ENCODE data around the gene CFAP43.
A peak's percentile ranks its signal among the peaks of the same experiment; 100 is the strongest.

Gene CFAP43, protein sequence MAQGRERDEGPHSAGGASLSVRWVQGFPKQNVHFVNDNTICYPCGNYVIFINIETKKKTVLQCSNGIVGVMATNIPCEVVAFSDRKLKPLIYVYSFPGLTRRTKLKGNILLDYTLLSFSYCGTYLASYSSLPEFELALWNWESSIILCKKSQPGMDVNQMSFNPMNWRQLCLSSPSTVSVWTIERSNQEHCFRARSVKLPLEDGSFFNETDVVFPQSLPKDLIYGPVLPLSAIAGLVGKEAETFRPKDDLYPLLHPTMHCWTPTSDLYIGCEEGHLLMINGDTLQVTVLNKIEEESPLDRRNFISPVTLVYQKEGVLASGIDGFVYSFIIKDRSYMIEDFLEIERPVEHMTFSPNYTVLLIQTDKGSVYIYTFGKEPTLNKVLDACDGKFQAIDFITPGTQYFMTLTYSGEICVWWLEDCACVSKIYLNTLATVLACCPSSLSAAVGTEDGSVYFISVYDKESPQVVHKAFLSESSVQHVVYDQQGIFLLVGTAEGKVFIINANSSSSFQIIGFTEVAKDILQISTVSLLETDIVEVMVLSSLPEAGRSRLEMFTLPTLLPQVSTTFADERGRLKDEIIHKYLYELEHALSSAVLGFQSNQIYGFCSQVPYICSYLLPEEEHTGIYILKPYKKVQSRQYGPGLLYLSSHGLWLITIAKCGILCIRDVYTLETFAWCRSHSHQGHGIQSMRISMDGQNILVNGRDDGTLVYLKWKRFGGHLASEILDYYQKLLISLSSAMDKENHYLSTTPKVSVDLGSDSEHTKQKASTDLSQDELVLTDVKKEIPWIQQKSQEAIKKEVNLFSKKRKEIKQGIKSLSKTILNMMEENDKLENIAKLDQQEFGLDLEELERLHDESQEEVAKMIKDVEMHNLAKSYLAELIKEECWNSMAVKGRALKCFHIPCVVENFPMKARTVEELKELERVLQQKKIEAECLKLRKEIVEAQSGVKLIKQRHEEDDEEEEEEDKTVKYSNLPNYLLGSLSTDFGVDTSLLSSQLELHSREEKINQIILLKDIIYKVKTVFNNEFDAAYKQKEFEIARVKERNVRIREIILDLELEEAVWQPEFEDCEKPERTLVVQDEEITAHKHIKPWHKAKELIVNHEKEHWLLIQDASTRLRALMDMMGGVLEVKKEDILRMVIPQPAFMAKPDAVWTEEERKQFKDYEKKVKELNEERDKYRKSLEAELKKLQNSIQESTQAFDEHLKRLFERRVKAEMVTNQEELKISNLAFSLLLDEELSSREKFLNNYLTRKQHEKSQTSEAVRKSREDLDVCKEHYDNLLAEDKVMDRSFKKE (N-terminal part only)

DNA sequence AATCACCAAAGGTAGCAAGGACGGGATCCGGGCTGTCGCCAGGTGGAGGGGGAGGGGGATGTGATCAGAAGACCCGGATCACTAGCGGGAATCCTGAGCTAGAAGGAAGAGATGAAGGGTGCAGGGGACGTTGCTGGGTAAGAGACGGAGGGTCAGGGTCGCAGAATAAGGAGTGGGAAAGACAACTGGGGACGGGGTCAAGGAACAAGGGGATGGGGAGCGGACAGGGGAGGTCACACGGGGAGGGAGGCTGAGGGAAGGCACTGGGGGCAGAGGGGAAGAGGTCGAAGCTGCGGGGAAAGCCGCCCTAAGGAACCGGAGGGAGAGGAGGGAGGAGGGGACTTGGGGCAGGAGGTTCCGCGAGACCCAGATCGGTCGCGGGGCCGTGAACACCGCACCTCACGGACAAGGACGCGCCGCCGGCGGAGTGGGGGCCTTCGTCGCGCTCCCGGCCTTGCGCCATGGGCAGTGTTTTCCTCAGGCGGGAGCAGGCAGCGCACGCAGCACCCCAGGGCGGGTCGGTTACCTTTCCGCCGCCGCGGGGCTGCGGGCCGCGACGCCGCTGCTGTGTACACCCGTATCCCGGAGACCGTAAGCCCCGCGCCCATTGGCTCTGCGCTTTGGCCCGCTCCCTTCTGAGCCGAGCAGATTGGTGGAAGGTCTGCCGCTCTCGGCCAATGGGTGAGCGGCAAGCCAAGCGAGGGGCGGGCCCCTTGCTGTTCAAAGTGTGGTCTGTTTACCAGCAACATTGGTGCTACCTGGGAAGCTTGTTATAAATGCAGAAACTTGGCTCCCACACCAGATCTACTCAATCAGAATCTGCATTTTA lies at the start of gene CFAP43:
Gene CFAP43 (minus strand): TSS at position 581 of the 829 bp plus-strand sequence. CDS start 118 bp downstream, at position 463.
- DNase-seq (ENCODE audit: low read depth): peak; percentile 90

DNA sequence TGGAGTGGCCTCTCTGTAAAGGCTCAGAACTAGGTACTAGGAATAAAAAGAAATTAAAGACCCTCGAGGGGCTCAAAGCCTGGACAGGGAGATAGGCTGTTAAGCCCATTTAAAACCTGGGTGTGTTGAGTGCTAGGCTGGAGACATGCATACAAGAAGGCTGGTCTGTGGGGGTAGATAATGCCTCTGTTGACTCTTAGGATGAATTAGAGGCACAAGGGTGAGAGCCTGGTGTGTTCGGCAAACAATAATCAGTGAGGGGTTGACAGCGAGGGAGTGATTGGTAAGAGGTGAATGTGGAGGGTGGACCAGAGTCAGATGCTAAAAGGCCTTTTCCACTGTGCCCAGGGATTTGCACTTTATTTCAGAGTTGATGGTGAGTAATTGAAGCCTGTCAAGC lies 49.5 kb upstream of the CFAP43 start:
- DNase-seq (ENCODE audit: low read depth): no peak

DNA sequence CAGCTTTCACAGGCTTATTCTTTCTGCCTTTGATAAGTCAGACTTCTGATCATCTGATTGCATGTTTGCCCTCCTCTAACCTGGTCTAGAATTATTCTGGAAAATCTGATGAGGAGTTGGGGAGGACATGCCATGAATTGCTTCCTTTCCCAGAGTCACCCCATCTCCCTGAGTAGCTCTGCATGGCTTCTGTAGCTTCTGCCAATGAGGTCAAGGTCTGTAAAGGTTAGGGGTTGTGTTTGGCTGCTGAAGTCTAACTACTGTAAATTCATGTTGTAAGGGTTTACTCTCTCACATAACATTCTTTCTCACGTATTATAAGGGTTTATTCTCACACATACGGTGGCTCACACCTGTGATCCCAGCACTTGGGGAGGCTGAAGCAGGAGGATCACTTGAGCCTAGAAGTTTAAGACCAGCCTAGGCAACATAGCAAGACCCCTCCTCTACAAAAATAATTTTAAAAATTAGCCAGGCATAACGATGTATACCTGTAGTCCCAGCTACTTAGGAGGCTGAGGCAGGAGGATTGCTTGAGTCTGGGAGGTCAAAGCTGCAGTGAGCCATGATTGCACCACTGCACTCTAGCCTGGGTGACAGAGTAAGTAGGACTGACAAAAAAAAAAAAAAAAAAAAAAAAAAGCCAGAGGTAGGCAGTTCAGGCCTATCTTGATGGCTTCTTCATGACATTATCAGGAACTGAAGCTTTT lies 47.5 kb upstream of the CFAP43 start:
- DNase-seq (ENCODE audit: low read depth): no peak

DNA sequence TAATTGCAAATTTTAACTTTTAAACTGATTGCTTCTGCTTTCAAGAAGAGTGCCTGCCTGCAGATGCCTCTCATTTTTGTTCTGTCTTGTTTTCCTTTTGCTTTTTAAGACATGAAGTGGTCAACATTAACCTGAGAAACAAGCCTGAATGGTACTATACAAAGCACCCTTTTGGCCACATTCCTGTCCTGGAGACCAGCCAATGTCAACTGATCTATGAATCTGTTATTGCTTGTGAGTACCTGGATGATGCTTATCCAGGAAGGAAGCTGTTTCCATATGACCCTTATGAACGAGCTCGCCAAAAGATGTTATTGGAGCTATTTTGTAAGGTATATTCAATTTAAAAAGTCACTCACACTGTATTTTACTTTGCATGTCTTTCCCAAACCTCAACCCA lies 45.6 kb upstream of the CFAP43 start:
- no peak for DNase-seq (ENCODE audit: low read depth)

DNA sequence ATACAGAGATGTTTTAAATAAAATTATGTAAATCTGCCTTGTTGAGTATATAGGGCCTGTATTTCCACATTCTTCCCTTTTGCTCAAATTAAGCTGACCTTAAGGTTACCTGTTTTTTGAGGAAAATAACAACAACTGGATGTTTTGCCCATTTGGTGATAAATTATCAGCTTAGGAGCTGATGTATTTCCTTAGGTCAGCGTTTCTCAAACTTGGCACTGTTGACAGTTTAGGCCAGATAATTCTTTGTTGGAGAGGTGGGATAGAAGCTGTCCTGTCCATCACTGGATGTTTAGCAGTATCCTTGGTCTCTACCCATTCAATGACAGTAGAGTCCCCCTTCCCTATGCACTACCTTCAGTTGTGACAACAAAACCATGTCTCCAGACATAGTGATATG lies 44.0 kb upstream of the CFAP43 start:
- DNase-seq (ENCODE audit: low read depth): no peak

DNA sequence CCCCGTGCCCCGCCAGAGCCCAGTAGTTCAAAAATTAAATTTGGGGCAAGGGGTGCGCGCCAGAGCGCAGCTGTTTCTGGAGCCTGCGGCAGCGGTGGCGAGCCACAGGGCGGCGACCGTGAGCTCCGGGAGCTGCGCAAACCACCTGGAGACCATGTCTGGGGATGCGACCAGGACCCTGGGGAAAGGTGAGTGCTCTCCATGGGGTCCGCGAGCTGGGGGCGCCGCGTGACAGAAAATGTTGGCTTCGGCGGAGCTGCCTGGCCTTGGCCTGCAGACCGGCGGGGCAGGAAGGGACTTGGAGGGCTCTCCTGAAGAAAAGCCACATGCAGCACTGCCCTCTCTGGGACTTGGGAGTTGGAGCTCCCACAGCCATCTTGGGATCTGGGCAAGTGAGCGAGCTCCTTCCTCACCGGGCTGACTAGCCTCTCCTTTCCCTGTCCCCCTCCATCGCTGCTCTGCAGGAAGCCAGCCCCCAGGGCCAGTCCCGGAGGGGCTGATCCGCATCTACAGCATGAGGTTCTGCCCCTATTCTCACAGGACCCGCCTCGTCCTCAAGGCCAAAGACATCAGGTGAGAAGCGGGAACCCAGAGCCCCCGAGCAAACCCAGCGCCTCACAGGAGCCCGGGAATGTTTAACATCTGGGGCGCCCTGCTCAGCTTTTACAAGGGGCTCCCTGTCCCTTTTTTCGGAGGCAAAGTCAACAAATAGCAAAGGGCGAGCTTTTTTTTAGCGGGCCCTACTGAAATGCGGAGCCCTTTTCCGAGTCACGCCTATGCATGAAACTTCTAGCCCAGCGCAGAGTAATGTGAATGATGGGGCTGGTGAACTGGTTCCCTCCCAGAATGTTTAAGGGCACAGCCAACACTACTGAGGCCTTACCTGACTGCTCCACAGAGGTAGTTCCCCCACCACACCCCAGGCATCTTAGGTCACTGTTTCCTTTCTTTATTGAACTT lies 42.9 kb upstream of the CFAP43 start:
- no peak for DNase-seq (ENCODE audit: low read depth)

DNA sequence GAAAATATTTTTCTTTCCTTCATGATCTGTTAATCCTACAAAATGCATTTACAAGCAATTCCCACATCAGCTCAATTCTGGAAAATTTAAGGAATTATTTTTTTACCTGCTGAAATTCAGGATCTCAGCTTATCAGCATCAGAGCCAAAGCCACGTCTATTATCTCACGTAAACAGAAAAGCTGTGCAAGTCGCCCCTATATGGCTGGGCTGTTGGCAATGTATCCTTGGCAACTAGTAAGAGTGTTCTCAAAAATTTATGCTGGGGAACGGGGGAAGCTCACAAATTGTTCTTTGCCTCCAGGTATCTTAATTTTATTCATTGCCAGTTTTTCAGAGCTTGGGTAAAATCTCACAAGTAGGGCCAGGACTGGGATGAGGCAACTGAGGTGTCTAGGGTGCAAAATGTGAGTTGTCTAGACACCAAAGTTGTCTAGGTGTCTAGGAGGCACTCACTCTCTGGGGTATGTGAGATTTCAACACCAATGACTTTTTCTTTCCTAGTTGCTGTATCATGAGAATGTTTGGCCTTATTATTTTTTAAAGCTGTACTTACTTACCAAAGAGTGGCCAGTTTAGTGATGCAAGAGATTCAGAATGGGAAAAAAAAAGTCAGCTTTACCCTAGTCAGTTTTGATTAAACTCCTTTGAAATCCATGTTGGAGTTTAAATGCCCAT lies 41.9 kb upstream of the CFAP43 start:
- DNase-seq (ENCODE audit: low read depth): no peak

DNA sequence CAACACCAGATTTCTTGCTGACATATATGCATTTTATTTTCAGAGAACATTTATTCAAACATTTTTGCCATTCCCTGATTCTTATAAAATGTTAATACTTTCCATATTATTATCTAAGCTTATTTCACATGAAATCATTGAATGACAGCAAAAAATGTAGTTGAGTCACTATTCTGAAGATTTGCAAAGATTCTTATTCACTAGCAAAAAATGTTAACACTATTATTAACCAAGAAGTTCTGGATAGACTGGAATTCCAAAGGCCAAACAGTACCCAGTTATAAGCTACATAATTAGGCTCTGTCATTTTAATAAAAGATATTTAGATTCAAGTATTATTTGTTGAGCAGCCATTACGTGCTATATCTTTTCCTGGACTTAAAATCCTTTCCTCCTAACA lies 41.1 kb upstream of the CFAP43 start:
- no peak for DNase-seq (ENCODE audit: low read depth)

DNA sequence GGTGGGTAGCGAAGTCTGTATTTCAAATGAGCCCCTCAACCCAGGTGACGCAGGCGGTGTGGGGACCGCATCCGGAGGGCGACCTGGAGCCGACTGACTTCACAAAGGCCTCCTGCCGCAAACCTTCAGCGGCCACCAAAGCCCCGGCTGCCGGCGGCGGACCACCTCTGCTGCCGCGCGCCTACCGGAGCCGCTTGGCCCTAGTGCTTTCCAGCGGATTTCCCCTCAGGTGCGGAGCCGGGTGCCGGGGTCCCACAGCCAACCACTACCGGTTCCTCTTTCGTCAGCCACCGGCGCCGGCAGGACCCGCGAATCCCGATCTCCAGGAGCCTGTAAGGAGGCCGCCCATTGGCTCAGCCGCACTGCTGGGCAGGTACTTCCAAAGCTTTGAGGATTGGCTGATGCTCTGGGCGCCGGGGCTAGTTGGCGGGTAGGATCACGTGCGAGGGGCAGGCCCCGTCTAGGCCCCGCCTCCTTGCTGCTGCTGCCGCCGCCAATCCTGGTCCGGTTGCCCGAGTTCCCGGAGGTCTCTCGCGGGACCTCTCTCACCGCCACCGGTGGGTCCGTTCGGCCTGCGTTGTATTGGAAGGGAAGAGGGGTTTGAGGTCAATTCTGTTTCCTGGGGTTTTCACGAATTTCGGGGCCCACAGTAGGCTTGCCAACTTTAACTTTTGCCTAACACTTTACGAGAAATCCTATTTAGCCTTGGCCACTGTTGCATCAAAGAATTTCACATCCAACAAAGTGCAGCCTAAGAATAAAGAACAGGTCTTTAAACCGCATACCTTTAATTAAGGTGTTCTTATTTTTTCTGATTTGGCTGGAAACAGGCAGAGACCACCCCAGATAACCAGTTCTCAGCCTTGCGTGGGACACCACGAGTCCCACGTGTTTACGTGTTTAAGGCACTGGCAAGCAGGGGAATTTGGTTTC lies 36.8 kb upstream of the CFAP43 start, which contains the start of gene GSTO2:
Gene GSTO2 (plus strand): TSS at position 472 of the 933 bp plus-strand sequence. CDS start 5,732 bp downstream, outside the sequence.
- peak; percentile 97 for DNase-seq (ENCODE audit: low read depth)

DNA sequence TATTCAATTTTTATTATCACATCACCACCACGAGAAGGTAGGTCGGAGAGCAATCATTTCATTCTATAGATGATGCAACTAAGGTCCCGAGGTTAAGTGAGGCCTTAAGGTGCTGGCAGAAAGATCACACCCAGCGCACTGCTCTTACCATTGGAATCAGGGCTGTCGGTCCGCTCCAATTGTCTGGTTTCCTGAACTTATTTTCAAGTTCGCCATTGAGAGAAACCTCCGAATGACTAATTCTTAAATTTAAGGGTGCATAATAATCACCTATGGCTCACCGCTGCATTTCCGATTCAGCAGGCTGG lies 36.2 kb upstream of the CFAP43 start:
- no peak for DNase-seq (ENCODE audit: low read depth)

DNA sequence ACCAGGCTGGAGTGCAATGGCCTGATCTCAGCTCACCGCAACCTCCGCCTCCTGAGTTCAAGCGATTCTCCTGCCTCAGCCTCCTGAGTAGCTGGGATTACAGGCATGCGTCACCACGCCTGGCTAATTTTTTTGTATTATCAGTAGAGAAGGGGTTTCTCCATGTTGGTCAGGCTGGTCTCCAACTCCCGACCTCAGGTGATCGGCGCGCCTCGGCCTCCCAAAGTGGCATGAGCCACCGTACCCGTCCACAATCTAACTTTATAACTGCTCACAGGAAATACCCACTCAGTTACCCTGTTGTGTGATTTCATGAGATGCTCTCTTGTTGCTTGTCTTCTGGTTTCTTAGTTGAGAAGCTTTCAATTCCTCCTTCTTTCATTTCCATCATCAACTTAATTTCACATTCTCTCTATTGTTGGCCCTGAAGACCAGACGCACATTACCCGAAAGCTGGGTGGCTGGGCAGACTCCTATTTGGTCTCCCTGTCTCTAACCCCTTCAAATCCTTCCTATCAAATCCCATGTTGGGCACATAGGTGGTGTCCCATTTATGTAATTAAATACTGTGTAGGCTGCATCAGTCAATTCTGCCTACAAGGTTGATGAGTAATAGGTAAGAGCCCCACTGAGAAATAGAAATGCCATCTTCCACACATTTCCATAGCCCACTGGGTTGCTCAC lies 35.7 kb upstream of the CFAP43 start:
- no peak for DNase-seq (ENCODE audit: low read depth)

DNA sequence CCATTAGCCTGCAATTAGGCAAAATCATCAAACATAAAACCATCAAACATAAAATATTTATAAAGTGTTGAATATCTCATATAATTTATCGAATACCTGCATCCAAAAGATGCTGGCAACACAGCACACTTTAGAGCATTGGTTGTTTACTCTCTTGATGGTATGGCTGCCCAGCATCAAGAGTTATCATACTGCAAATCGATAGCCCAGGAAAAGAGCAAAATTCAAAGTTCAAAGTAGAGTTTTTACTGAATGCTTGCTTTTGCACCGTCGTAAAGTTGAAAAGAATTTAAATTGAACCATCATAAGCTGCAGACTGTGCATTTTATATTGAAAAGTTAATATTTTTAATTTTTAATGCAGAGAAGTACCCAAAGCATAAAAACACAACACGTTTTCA lies 32.6 kb upstream of the CFAP43 start:
- no peak for DNase-seq (ENCODE audit: low read depth)

DNA sequence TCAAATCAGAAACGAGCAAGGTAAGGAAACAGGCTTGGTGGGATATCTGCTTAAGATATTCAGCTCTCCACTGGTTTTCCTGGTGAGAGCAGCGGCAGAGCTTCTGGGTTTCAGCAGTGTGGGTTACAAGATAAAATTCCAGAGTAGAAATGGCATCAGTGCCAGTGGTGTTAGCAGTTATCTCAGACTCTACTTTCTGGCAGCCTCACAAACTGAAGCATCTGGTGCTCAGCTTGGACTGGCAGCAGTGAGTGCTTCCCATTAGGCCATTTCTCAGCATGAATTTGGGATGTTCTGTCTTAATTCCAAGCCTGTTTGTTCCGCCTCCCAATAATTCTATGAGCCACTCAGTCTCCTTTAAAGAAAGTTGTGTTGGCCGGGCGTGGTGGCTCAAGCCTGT lies 29.9 kb upstream of the CFAP43 start:
- DNase-seq (ENCODE audit: low read depth): no peak

DNA sequence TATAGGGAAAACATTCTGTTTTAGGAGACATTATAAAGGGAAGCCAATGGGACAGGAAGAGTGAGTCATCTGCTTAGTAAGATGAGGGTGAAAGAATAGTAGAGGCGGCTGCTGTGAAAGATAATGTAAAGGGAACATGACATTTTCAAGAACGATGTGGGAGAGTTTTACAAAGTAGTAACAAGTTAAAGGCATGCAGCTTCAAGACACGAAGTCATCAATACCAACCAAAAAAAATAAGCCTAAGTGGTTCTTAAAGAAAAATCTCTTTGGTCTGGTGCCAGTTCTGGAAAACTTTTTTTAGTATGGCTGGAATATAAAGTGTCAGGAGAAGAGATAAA lies 28.6 kb upstream of the CFAP43 start:
- no peak for DNase-seq (ENCODE audit: low read depth)

DNA sequence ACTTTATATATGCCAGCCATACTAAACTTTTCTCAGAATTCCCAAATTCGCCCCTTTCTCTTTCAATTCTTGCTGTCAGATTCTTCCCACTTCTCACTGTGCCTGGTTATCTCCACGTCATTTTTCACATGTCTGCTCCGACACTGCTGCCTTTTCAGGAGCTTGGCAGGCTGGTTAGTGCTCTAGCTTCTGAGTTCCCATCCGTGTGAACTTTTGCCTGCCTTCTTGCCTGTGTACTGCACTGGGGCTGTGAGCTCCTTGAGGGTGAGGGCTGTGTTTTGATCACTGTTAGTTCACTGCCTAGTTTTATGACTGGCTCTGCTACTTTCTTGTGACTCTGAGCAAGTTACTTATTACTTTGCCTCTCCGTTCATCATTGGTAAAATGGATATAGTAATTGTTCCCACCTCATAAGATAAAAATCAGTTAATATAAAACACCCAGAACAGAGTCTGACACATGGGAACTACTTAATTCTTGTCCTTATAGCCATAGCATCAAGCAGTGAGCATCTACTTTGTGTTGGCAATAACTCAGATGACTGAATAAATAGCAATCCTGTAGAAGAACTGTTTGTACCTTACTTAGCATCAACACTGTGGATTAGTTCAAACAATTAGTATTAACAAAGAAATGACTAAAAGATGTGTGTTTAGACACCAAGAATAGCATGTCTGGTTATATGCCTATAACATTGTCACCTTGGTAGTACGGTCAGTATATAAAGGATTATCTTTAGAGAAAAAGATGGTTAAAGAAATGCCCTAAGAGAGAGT lies 28.0 kb upstream of the CFAP43 start:
- no peak for DNase-seq (ENCODE audit: low read depth)

DNA sequence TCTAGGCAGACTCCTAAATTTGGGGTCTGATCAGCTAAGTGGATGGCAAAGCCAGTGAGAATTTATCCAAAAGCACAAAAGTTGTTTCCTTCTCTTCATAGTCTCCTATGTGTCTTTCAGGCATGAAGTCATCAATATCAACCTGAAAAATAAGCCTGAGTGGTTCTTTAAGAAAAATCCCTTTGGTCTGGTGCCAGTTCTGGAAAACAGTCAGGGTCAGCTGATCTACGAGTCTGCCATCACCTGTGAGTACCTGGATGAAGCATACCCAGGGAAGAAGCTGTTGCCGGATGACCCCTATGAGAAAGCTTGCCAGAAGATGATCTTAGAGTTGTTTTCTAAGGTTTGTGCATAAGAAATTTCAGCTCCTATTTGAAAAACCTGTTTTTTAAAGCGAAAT lies 27.3 kb upstream of the CFAP43 start:
- no peak for DNase-seq (ENCODE audit: low read depth)

DNA sequence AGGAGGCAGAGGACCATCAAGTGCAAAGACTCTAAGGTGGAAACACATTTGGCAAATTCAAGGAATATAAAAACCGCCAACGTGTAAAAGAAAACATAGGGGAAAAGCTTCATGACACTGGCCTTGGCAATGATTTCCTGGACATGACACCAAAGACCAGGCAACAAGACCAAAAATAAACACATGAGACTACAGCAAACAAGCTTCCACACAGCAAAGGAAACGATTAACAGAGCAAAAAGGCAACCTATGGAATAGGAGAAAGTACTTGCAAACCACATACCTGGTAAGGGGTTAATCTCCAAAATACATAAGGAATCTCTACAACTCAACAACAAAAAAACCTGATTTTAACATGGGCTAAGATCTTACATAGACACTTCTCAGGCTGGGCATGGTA lies 26.0 kb upstream of the CFAP43 start:
- no peak for DNase-seq (ENCODE audit: low read depth)

Data from CMK (cell line).